ENCODE results near the gene ATG3.
"Not testable (repeated sequence)": the region's sequence is repeated elsewhere in the genome, so short reads cannot be mapped to it uniquely, and the experiment has no call there.

ATG3 gene

DNA sequence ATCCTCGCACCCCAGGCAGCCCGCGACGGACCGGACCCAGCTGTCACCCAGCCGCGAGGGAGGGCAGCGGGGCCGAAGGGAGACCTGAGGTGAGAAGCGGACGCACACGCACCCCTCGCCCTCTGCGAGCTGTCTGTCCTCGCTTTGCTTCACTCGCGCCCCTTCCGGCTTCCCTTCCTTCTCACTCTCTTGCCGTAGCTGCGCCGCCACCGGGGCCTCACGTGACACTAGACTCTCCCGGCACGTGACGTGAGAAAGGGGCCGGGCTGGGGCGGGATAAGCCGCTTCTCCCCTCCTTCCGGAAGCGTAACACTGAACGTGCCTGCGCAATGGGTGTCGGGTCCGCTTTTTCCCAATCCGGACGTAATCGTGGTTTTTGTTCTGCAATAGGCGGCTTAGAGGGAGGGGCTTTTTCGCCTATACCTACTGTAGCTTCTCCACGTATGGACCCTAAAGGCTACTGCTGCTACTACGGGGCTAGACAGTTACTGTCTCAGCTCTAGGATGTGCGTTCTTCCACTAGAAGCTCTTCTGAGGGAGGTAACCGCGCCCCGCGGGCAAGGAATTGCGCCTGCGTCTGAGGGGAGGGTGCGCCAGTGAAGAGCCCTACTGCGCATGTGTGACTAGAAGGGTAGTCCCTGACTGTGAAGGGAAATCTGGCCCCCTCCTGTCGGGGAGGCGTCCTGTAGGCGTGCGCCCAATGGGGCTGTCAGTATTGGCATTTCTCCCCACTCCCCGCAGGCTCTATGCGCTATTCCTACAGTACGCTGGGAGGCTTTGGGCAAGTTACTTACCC lies at the start of gene ATG3, which contains the start of gene SLC35A5:
Gene ATG3 (minus strand): TSS at position 229 of the 796 bp plus-strand sequence. CDS start 434 bp downstream, outside the sequence.
Gene SLC35A5 (plus strand): TSS at position 312 of the 796 bp plus-strand sequence. CDS start 1,359 bp downstream, outside the sequence.
- peak; percentile 98 for DNase-seq (ENCODE audit: low read depth in 2 of 2)

DNA sequence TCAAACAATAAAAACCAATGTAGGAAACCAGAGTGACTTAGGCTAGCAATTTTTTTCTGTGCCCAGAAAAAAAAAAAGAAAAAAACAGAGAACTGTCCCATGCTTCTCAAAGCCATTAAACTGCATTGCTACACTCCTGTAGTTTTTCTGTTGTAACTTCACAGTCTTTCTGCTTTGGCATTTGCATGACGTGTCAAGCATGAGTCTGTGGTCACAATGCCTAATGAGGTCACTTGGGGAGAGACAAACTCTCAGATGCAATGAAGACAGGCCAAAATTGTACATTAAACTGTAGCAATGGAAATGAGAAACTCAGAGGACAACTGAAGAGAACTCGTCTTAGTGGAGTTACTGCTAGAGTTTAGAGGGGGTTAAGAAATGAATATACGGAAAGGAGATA lies 48.4 kb upstream of the ATG3 start:
- DNase-seq (ENCODE audit: low read depth in 2 of 2), result no peak

GRCh38 chr3:112607863-112608262 lies 46.1 kb upstream of the ATG3 start:
- no peak for DNase-seq (ENCODE audit: low read depth in 2 of 2)

DNA sequence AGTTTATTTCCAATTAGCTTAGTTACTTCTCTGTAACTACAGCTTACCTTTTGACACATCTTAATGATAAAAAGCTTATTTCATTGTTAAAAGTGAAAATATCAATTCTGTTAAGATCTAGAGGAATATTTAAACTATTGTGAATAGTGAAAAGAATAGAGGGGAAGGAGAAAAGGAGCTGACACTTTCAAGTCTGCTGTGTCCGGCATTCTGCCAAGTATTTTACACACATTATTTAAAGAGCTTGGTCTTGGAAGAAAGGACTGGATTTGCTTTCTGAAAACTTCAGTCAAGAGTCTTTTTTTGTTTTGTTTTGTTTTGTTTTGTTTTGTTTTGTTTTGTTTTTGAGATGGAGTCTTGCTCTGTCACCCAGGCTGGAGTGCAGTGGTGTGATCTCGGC lies 44.3 kb upstream of the ATG3 start:
- no peak for DNase-seq (ENCODE audit: low read depth in 2 of 2)

GRCh38 chr3:112605285-112605684 lies 43.5 kb upstream of the ATG3 start:
- DNase-seq (ENCODE audit: low read depth in 2 of 2), result no peak

DNA sequence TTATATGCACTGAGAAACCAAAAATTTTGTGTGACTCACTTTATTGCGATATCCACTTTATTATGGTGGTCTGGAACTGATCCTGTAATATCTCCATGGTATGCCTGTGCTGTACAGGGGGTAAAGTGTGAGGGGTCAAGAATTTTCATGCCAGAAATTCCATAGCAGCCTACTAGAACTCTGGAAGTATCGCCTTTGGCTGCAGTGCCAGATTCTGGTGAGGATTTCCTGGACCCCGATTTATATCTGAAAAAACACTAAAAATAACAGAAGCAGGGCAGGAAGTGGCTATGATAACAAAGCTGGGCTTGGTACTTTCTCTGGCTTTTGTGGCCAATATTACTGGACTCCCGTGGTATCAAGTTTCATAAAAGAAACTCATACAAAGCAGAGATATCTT lies 42.8 kb upstream of the ATG3 start:
- DNase-seq (ENCODE audit: low read depth in 2 of 2), result no peak

DNA sequence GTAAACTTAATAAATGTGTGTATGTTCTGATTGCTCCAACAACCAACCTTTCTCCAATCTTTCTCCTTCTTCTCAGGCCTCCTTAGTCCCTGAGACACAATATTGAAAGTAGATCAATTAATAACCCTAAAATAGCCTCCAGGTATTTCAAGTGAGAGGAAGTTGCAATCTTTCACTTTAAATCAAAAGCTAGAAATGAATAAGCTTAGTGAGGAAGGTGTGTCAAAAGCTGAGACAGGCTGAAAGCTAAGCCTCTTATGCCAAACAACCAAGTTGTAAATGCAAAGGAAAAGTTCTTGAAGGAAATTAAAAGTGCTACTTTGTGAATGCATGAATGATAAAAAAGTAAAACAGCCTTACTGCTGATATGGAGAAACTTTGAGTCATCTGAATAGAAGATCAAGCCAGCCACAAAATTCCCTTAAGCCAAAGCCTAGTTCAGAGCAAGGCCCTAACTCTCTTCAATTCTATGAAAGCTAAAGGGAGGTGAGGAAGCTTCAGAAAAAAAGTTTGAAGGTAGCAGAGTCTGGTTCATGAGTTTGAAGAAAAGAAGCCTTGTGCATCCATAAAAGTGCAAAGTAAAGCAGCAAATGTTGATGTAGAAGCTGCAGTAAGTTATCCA lies 40.6 kb upstream of the ATG3 start:
- DNase-seq (ENCODE audit: low read depth in 2 of 2), result no peak

DNA sequence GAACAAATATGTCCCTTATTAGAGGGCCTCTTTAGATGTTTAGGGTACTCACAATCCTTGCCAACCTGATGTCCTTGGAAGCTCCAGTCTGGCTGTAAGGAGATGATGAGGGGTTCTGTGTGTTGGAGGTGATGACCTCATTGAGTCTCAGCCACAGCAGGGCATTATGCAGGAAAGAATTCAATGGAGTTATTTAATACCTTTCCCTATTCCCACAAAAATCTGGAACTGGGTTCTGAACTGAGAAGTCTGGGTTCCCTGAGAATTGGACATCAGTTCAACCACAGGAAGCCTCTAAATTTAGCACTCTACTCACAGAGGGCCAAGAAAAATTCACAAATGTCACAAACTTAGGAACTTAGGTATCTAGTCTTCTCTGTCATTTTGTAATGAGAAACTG lies 37.0 kb upstream of the ATG3 start:
- DNase-seq (ENCODE audit: low read depth in 2 of 2), result no peak

DNA sequence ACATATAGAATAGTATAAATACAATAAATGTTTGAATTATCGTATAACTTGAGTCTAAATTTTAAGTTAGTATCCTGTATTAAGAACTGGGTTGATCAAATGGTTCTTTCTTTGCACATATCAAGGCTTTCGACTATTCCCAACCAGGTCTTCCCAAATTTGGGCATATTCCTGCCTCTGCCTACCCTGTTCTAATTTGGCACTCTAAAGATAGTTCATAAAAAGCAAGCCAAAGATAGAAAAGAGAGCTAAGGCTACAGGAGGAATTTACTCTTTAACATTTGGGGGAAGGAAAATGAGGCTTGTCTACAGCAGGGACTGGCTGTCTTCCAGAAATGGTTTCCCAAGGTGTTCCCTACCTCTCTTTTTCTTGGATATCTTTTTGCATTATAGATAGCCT lies 36.2 kb upstream of the ATG3 start:
- DNase-seq (ENCODE audit: low read depth in 2 of 2), result no peak

GRCh38 chr3:112594856-112595255 lies 33.1 kb upstream of the ATG3 start:
- no peak for DNase-seq (ENCODE audit: low read depth in 2 of 2)

DNA sequence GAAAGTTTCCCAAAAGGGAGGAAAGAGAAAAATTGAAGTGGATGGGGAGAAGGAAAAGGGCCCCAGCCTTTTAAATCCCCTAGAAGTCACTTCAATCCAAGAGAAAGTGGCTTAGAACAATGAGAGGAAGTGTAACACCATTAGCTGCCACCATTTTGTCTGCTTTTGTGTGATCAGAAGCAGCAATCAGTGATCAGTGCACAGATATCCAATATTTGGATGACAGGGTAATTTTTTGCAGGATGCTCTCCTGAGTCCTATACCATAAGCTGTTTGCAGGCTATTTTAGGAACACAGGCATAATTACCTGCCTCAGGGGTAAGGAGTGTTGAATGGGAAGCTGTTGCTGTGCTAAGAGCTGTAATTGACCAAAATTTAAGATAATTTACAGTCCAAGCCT lies 31.5 kb upstream of the ATG3 start:
- no peak for DNase-seq (ENCODE audit: low read depth in 2 of 2)

GRCh38 chr3:112587336-112587735 lies 25.6 kb upstream of the ATG3 start:
- no peak for DNase-seq (ENCODE audit: low read depth in 2 of 2)

- DNase-seq (ENCODE audit: low read depth in 2 of 2), result no peak
Observed at GRCh38 chr3:112585782-112586181, 24.0 kb upstream of the ATG3 start.

- no peak for DNase-seq (ENCODE audit: low read depth in 2 of 2)
Observed at GRCh38 chr3:112583105-112583504, 21.3 kb upstream of the ATG3 start.

DNA sequence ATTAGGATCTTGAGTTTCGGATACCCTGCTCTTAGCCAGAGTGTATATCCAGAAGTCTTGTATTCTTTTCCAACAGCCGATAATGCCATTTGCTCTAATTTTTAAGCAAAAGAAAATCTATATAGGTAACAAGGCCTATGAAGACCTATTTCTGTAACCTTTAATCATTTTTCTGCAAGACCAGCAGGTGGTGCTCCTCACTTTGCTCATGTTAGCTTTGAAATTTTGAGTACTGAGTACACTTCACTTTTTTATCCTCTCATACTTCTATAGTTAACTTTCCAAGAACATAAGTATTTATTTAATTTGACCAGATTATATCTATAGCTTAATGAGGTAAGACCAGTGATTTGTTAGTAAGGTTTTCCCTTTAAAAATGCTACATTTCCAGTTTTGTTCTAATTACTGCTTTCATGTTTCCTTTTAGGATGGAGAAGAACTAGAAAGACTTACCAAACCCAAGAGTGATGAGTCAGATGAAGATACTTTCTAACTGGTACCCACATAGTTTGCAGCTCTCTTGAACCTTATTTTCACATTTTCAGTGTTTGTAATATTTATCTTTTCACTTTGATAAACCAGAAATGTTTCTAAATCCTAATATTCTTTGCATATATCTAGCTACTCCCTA lies 20.6 kb upstream of the ATG3 start:
- no peak for DNase-seq (ENCODE audit: low read depth in 2 of 2)

DNA sequence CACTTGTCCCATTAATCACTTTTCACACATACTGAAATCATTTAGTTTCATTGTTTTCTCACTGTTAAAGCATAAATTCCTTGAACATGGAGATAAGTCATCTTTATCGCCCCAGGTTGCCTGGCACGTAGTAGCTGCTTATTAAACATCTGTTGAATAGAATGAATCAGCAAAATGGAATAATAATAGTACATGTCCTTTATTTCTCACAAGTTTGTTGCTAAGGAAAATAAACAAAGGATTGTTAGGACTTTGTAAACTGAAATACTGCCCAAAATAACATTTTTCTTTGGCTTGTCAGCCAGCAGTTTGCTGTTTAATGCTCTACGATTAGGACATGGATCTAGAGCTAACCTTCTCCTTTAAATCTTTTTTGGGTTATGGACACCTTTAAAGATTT lies 17.9 kb upstream of the ATG3 start:
- DNase-seq (ENCODE audit: low read depth in 2 of 2), result no peak

- no peak for DNase-seq (ENCODE audit: low read depth in 2 of 2)
Observed at GRCh38 chr3:112579232-112579631, 17.5 kb upstream of the ATG3 start.

DNA sequence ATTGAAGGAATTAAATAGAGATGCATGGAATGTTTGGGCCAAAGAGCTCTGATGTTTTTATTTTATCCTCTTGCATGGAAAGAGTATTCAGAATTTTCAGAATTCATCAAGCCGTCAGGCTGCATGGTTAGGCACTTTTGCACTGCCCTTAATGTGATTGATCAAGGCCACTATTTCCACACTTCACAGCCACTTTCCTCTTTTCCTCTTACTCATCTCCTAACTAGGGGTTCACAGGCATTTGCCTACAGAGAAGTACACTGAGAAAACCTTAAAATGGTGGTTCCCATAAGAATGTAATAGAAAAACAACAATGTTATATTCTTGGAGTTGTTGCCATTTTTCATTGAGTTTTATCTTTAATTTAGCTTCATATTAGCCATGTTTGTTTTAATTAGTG lies 10.9 kb upstream of the ATG3 start:
- DNase-seq (ENCODE audit: low read depth in 2 of 2), result no peak

DNA sequence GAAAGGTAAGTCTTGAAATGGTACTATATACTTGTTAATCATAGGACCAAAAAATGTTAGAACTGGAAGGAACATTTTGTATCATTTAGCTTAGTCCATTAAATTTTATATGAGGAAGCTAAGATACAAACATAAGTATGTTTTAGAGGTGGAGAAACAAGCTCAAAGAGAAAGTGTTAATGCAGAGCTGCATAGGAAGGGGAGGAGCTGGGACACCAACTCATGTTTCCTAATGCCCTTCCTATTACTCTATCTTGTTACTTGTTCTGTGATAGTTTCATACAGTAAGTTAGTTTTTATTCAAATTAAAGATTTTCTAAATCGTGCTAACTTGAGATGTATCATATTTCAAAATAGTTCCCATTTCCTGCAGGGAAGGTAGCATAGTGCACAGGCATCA lies 7.5 kb upstream of the ATG3 start:
- no peak for DNase-seq (ENCODE audit: low read depth in 2 of 2)

DNA sequence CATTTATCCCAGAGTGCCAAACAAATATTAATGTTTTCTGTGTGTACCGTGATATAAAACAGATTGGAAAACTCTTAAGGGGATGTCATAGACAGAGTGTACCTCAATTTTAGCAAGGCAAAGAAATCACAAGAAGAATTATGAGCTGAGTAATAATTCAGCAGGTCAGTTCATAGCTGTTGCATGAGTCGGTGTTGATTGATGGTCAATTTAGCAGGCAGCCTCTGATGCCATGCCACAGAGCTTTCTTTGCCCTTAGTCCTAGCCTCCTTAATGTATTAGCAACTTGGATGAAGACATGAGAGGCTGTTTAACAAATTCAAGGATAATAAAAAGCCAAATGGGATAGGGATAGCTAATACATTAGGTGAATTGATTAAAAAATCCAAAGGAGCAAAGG lies 6.9 kb upstream of the ATG3 start:
- no peak for DNase-seq (ENCODE audit: low read depth in 2 of 2)

- DNase-seq (ENCODE audit: low read depth in 2 of 2), result no peak
Observed at GRCh38 chr3:112564940-112565305, 3.2 kb upstream of the ATG3 start.

DNA sequence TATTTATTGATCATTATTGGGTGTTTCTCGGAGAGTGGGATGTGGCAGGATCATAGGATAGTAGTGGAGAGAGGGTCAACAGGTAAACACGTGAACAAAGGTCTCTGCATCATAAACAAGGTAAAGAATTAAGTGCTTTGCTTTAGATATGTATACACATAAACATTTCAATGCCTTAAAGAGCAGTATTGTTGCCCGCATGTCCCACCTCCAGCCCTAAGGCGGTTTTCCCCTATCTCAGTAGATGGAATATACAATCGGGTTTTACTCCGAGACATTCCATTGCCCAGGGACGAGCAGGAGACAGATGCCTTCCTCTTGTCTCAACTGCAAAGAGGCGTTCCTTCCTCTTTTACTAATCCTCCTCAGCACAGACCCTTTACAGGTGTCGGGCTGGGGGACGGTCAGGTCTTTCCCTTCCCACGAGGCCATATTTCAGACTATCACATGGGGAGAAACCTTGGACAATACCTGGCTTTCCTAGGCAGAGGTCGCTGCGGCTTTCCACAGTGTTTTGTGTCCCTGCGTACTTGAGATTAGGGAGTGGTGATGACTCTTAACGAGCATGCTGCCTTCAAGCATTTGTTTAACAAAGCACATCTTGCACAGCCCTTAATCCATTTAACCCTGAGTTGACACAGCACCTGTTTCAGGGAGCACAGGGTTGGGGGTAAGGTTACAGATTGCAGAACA lies 2.6 kb upstream of the ATG3 start:
- DNase-seq (ENCODE audit: low read depth in 2 of 2), result not testable (repeated sequence)

DNA sequence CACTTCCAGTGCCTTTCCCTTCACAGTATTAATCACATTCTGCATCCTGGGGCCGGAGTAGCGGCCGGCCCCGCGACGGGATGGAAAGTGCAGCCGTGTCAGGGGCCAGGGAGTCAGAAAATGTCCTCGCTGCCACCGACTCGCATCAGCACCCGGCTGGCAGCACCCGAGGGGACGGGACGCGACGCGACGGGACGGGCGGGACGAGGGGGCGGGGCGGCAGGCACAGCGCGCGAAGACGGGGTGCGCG lies 353 bp downstream of the ATG3 start:
- peak in 1 of 2 donors; percentile 72 for DNase-seq (ENCODE audit: low read depth in 2 of 2)
